HAP-1 (cell line): ENCODE measurements around the gene C14orf93.

ENCODE experiments used
- DNase-seq, 2 experiments: peaks; one replicate each; pipeline ENCODE4 v3.0.0-alpha.2; 2016 to 2020; ENCODE audit warnings: low spot score in 2 of 2
- H3K27me3 ChIP-seq: fragments of 250-450 bp; sonication (Bioruptor Pico); 2 replicates; pipeline ENCODE4 v1.5.1; 2020; ENCODE audit warnings: low read depth, mild to moderate bottlenecking, moderate library complexity
- H3K36me3 ChIP-seq: fragments of 250-450 bp; sonication (Bioruptor Pico); replicated peaks from 2 replicates; pipeline ENCODE4 v1.5.1; 2020; ENCODE audit warnings: mild to moderate bottlenecking
- H3K4me1 ChIP-seq: fragments of 250-450 bp; sonication (Bioruptor Pico); 2 replicates; pipeline ENCODE4 v1.5.1; 2020; ENCODE audit warnings: mild to moderate bottlenecking
- H3K4me3 ChIP-seq: fragments of 250-450 bp; sonication (Bioruptor Pico); 2 replicates; pipeline ENCODE4 v1.5.1; 2020; ENCODE audit warnings: mild to moderate bottlenecking, moderate library complexity
- H3K9me3 ChIP-seq: fragments of 250-450 bp; sonication (Bioruptor Pico); 2 replicates; pipeline ENCODE4 v1.5.1; 2020; ENCODE audit warnings: mild to moderate bottlenecking, moderate library complexity
- in situ Hi-C: fragments of 300-500 bp; cut with MboI; formaldehyde crosslinking; loops from 3 replicates; pipeline ENCODE4 v1.14.3; 2020; ENCODE audit warnings: low sequenced_read_pairs, inconsistent platforms, mixed read lengths

C14orf93 gene

DNA sequence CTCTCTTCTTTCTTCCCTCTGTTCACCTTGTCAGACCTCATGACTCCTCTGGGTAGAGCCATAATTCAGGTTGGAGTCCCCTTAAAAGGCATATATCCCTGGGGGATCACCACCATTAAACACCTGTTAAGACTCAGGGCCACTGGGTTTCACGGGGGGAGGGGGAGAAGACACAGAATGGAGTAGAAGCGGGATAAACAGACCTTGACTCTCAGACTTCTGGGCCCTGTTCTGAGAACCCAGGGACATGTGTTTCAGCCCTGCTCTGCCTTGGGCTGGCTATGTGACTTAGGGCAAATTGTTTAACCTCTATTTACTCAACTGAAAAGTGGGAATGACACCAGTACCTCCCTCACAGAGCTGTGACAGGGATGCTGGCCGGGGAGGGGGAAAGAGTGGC, 42.7 kb upstream of the C14orf93 start:
- H3K4me1 ChIP-seq = 0 out of 2 replicates have a peak, but pooled peaks cover 8% of the 10 kb centered on the region
- DNase-seq = no peak
- no peaks in the 10 kb centered on the region for H3K27me3 ChIP-seq
- in situ Hi-C loops = loop anchor here (5.0 to 25.0 kb wide), 2 partner anchors 75 to 490 kb away; no protein-coding TSS in a partner anchor
- no peak overlapping the region for H3K4me3 ChIP-seq
- peaks cover 3% of the 10 kb centered on the region; the same call in 1 of the 2 replicates for H3K36me3 ChIP-seq
- H3K9me3 ChIP-seq = no peaks in the 10 kb centered on the region

DNA sequence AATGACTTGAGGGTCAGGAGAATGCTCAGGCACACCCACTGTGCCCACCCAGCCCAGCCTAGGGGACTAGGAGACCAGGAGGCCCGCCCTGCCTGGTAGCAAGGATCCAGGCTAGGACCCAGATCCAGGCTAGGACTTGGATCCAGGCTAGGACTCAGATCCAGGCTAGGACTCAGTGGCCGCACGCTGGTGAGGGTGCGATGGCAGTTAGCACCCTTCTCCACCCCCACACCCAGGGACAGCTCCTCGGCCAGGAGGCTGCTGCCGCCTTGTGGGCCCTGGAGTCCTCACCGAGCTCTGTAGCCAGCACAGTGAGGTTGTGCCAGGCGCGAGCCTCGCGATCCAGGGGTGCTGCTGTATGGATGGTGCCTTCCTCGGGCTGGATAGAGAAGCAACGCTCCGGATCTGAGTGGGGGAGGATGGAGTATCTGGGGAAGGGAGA, 42.3 kb upstream of the C14orf93 start:
- Histone ChIP-seq H3K4me3 (no peak overlapping the region), H3K4me1 (0 out of 2 replicates have a peak, but pooled peaks cover 8% of the 10 kb centered on the region), H3K9me3 (no peaks in the 10 kb centered on the region), H3K36me3 (peaks cover 3% of the 10 kb centered on the region; the same call in 1 of the 2 replicates), H3K27me3 (no peaks in the 10 kb centered on the region)
- no peak for DNase-seq
- in situ Hi-C loops = loop anchor here (5.0 to 25.0 kb wide), 2 partner anchors 75 to 490 kb away; no protein-coding TSS in a partner anchor

DNA sequence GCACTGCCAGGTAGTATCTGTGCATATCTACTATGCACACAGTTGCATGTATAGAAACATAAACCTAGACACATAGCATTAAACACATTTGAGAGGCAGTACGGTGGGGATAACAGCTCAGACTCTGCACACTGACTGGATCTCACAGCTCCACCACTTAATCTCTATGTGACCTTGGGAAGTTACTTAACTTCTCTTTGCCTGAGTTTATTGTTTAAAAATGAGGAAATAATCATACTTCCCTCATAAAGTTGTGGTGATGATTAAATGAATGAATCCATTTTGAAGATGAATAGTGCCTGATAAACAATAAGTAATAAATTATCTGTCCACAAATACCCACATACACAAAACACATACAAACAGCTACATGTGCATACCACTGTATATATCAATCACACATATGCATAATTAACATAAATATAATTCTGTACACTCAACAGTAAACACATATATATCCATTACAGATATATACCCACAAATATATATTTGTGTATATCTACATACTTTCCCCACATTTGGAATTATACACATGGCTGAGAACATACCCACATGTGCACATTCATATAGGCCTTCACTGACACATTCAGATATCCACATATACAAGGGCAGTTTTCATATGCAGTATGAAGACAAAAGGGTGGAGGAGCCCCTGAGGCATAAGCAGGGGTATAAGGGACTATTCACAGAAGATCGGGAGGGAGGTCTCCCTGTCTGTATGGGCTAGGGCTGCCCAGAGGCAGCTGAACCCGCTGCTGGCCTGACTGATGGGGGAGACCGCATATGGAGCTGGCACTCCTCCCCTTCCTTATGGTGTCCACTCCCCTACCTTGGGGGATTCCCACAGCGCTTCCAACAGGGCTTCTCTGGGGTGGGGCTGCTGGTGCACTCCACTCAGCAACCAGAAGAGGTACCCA, 41.5 kb upstream of the C14orf93 start:
- in situ Hi-C loops = loop anchor here (5.0 to 25.0 kb wide), 2 partner anchors 74 to 489 kb away; no protein-coding TSS in a partner anchor
- no peak overlapping the region for H3K4me3 ChIP-seq
- peaks cover 3% of the 10 kb centered on the region; the same call in 1 of the 2 replicates for H3K36me3 ChIP-seq
- no peak for DNase-seq
- no peaks in the 10 kb centered on the region for H3K9me3 ChIP-seq
- H3K27me3 ChIP-seq = no peaks in the 10 kb centered on the region
- 0 out of 2 replicates have a peak, but pooled peaks cover 2% of the 10 kb centered on the region for H3K4me1 ChIP-seq

DNA sequence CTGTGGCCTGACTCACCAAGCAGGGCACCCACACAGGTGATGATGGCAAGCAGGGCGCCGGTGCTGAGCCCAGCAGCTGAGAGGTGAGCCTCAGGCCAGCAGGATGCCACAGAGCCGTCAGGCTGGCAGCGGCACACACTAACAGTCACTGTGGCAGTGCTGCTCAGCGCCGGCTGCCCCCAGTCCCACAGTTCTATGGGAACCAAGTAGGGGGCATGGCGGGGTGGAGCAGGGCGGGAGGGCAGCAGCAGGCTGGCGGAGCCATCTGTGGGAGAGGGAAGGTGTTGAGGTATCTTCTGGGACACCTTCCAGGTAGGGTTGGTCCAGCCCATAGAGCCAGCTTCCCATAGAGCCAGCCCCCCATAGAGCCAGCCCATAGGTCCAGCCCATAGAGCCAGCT, 39.1 kb upstream of the C14orf93 start:
- Histone ChIP-seq H3K4me1 (no peaks in the 10 kb centered on the region), H3K9me3 (no peaks in the 10 kb centered on the region), H3K36me3 (peaks cover 3% of the 10 kb centered on the region; the same call in 1 of the 2 replicates), H3K4me3 (no peak overlapping the region), H3K27me3 (no peaks in the 10 kb centered on the region)
- in situ Hi-C loops = no loop called here
- no peak for DNase-seq

DNA sequence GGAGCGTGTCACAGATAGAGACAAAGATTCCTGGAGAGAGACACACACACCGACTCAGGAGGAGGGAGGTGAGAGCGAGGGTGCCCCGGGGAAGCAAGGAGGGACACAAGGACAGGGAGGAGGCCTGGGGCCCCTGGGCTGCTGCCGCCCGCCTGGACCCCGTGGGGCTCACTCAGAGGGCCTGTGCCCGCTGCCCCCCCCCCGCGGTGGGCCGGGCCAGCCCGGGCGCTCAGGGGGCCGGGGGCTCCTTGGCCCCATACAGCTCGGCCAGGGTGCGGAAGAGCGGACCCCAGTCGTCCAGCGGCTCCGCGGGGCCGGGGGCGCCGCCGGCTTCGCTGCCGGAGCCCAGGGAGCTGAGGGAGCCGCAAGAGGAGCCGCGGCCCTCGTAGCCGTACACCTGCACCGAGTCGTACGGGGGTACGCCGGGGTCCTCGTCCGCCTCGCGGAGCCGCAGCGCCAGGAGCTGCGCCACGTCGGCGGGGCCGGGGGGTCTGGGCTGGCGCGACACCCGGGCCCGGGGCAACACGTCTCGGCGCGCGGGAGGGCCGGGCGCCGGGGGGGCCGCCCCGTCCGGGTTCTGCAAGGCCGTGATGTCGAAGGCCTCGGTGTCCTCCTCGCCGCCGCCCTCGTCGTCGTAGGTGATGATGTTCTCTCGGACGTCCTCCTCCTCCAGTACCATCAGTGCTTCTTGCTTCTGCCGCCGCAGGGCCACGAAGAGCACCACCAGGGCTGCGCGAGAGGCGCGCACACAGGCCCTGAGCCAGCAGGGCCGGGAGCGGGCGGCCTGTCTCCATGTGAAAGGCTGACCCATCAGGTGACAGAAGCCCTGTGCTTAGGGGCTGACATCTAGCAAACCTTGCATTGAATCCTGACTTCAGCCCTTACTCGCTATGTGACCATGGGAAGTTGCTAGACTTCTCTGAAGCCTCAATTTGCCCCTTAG, 38.1 kb upstream of the C14orf93 start:
- no peaks in the 10 kb centered on the region for H3K27me3 ChIP-seq
- in situ Hi-C loops = no loop called here
- no peak overlapping the region for H3K4me3 ChIP-seq
- H3K9me3 ChIP-seq = no peaks in the 10 kb centered on the region
- no peak for DNase-seq
- H3K4me1 ChIP-seq = no peaks in the 10 kb centered on the region
- peaks cover 3% of the 10 kb centered on the region; the same call in 1 of the 2 replicates for H3K36me3 ChIP-seq

DNA sequence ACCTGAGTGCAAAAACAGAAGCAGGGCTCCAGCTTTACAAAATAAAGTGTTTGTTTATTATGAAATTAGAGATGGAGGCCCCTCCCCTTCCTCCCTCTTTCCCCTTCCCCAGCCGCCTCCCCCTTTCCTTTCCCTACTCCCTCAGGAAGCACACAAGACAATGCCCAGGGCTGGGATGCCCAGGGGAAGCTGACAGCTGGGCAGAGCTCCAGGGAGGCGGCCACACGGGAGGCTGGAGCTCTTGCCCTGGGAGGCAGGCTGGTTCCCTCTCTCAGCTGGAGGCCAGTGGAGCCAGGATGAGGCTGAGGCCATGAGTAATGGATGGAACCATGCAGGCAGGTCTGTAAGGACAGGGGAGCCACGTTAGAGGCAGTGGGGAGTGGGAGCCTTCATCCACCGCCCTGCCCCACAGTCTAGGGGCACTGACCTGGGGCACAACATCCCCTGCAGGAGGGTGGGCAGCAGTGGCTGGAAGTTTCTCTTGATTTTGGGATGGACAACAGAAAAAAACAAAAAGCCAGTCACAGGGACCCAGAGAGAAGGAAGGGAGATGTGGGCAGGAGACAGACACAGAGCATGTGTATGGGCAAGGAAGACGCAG, 37.2 kb upstream of the C14orf93 start:
- Histone ChIP-seq H3K9me3 (no peaks in the 10 kb centered on the region), H3K4me1 (no peaks in the 10 kb centered on the region), H3K36me3 (peaks cover 3% of the 10 kb centered on the region; the same call in 1 of the 2 replicates), H3K4me3 (no peak overlapping the region), H3K27me3 (no peaks in the 10 kb centered on the region)
- DNase-seq = no peak
- in situ Hi-C loops = no loop called here

DNA sequence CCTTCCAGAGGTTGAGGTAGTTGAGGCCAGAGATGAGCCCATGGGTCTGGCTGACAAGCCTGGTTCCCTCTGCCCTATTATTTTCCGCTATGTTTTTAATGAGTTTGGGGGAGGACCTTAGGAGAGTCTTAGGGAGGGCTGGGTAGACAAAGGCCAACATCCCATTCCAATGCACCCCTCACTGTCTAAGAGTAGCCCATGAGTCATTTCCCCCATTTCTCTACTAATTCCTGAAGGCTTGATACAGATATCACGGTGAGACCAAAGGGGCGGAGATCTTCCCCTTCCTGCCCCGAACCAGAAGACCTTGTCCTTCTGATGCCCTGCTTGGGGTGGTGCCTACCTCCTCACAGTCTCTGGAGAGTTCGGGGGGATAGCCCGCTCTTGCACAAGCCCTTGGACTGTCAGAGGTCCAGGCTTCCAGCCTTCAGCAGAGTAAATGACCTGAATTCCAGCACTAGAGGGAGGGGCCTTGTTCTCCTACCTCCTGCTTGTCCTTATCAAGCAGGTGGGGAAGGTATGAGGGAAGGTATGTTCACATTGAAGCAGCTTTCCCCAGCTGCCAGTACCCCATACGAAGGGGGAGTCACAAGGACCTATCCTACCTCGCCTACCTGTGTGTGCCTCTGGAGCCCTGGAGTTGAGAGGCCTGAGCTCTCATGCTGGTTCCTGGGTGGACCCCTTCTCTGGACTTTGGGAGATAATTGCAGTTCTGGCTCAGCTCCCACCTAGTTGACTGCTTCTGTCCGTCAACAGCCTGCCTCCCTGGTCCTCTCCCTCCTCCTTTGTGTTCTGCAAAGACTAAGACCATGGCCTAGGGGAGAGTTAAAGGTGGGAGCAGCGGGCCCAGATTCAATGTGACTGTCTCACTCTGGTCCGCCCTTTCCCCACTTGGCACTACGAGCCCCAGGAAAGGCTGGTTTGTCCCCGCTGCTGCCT, 35.7 kb upstream of the C14orf93 start:
- in situ Hi-C loops = no loop called here
- no peaks in the 10 kb centered on the region for H3K4me1 ChIP-seq

DNA sequence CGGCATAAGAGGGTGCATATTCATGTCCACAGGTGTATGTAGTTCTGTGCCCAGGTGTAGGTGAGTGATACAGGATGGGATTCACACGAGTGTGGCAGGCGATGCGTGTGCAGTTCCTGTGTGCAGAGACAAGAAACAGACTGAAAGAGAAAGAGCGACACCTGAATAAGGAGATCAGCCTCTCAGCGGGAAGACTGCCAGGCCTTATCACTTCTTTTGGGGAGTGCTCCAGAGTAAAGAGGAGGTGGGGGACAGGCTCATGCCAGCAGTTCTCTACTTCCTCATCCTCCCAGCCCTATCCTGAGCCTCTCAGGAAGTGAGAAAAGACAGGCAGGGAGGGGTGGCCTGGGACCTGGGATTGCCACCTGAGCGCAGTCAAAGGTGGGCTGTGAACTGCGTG, 34.9 kb upstream of the C14orf93 start:
- H3K27me3 ChIP-seq = no peaks in the 10 kb centered on the region
- DNase-seq = no peak
- in situ Hi-C loops = no loop called here

More for the DNA sequence above, 35.7 kb upstream of the C14orf93 start:
- Histone ChIP-seq H3K27me3 (no peaks in the 10 kb centered on the region), H3K9me3 (no peaks in the 10 kb centered on the region), H3K36me3 (no peaks in the 10 kb centered on the region), H3K4me3 (no peak overlapping the region)
- no peak for DNase-seq

DNA sequence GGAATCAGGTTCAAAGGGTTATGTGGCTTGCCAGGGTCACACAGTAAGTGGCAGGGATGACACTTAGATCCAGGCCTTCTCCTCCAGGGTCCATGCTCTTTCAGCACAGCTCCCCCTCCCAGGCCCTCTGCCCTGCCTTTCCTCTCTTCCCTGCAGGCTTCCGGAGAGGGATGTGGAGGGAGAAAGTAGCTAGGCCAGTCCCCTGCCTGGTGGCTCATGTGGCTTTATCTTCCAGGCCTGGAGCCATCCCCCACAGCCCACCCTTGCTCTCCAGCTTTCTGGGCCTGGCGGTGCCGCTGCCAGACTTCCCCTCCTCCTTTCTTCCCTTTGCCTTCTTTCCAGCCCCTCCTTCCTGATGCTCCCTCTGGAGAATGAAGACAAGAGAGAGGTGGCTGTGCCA, 33.8 kb upstream of the C14orf93 start:
- H3K27me3 ChIP-seq = no peaks in the 10 kb centered on the region
- no peaks in the 10 kb centered on the region for H3K4me1 ChIP-seq
- H3K36me3 ChIP-seq = no peaks in the 10 kb centered on the region
- in situ Hi-C loops = no loop called here
- DNase-seq = no peak
- H3K4me3 ChIP-seq = no peak overlapping the region
- no peaks in the 10 kb centered on the region for H3K9me3 ChIP-seq

More for the DNA sequence above, 34.9 kb upstream of the C14orf93 start:
- Histone ChIP-seq H3K36me3 (no peaks in the 10 kb centered on the region), H3K9me3 (no peaks in the 10 kb centered on the region), H3K4me1 (no peaks in the 10 kb centered on the region), H3K4me3 (no peak overlapping the region)

DNA sequence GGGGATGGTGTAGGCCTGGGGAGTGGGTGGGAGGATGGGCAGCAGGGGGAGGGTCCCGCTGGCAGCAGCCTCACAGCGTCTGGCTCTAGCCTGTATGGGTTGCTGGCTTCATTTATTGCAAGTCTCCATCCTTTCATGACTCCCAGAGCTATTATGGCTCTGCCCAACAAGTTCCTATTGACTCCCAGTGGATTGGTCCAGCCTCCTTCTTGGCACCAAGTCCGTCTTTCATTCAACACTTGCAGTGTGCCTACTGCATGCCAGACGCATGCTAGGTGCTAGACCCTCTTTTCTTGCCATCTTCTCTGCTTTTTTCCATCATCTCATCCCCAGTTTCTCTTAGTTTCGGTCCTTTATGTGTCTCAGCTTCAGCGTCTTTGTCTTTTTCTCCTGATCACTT, 33.2 kb upstream of the C14orf93 start:
- in situ Hi-C loops = no loop called here
- Histone ChIP-seq H3K4me1 (no peaks in the 10 kb centered on the region), H3K9me3 (no peaks in the 10 kb centered on the region), H3K27me3 (no peaks in the 10 kb centered on the region), H3K36me3 (no peaks in the 10 kb centered on the region), H3K4me3 (no peak overlapping the region)
- no peak for DNase-seq

DNA sequence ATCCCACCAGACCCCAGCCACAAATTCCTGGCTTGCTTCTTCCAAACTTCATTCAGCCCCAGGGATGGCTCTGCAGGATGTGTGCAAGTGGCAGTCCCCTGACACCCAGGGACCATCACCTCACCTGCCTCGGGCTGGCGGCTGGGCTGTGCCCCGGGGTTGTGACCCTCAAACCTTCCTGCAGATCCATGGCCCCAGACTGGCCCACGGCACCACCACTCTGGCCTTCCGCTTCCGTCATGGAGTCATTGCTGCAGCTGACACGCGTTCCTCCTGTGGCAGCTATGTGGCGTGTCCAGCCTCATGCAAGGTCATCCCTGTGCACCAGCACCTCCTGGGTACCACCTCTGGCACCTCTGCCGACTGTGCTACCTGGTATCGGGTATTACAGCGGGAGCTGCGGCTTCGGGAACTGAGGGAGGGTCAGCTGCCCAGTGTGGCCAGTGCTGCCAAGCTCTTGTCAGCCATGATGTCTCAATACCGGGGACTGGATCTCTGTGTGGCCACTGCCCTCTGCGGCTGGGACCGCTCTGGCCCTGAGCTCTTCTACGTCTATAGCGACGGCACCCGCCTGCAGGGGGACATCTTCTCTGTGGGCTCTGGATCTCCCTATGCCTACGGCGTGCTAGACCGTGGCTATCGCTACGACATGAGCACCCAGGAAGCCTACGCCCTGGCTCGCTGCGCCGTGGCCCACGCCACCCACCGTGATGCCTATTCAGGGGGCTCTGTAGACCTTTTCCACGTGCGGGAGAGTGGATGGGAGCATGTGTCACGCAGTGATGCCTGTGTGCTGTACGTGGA, 32.4 kb upstream of the C14orf93 start, which contains the start of gene PSMB11:
Gene PSMB11, plus strand, starts transcription at position 51 of the 804 bp plus-strand sequence. Its CDS starts 14 bp downstream, at position 65.
- H3K9me3 ChIP-seq = no peaks in the 10 kb centered on the region
- in situ Hi-C loops = no loop called here
- no peak for DNase-seq
- H3K4me3 ChIP-seq = no peak within 1 kb of the TSS
- H3K27me3 ChIP-seq = no peaks in the 10 kb centered on the region
- no peaks in the 10 kb centered on the region for H3K4me1 ChIP-seq
- no peaks in the 10 kb centered on the region for H3K36me3 ChIP-seq

DNA sequence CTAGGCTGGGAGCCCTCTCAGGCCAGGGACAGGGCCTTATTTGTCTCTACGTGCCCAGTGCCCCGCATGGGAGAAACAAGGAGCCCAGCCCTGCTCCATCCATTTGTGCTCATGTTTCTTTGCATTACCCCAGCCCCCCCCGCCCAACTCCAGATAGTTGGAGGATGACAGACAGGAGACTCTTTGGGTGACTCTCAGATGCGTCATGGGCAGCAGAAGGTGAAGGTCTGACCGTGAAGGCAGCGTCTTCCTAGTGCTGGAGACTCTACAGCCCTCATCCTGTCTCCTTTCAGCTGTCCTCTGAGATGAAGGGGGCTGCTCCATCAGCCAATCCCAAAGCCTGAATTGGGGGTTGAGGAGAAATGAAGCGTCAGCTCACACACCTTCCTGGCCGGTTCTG, 31.8 kb upstream of the C14orf93 start:
- Histone ChIP-seq H3K4me3 (no peak overlapping the region), H3K4me1 (no peaks in the 10 kb centered on the region), H3K36me3 (no peaks in the 10 kb centered on the region), H3K27me3 (no peaks in the 10 kb centered on the region), H3K9me3 (no peaks in the 10 kb centered on the region)
- in situ Hi-C loops = no loop called here
- no peak for DNase-seq
